ENCODE data around the gene PDPR.
"Not testable (repeated sequence)": the region's sequence is repeated elsewhere in the genome, so short reads cannot be mapped to it uniquely, and the experiment has no call there.

PDPR gene

GRCh38 chr16:70113982-70114826, at the start of gene PDPR:
Gene PDPR (plus strand): TSS chr16:70114332. CDS start chr16:70120493, 6,161 bp downstream.
- DNase-seq: peak; percentile 96

GRCh38 chr16:70064841-70065370, 49.2 kb upstream of the PDPR start:
- DNase-seq: peak; percentile 39

GRCh38 chr16:70065376-70065745, 48.8 kb upstream of the PDPR start:
- DNase-seq: not testable (repeated sequence)

GRCh38 chr16:70065746-70066658, 48.1 kb upstream of the PDPR start:
- peak; percentile 91 for DNase-seq

- not testable (repeated sequence) for DNase-seq
Measured at GRCh38 chr16:70066751-70067150, 47.4 kb upstream of the PDPR start.

GRCh38 chr16:70079081-70079480, 35.1 kb upstream of the PDPR start:
- not testable (repeated sequence) for DNase-seq

GRCh38 chr16:70081219-70081618, 32.9 kb upstream of the PDPR start:
- DNase-seq: not testable (repeated sequence)

- DNase-seq: not testable (repeated sequence)
Measured at GRCh38 chr16:70083931-70084330, 30.2 kb upstream of the PDPR start.

GRCh38 chr16:70088160-70088559, 26.0 kb upstream of the PDPR start:
- not testable (repeated sequence) for DNase-seq

GRCh38 chr16:70088877-70089276, 25.3 kb upstream of the PDPR start:
- not testable (repeated sequence) for DNase-seq

GRCh38 chr16:70089289-70089688, 24.8 kb upstream of the PDPR start:
- not testable (repeated sequence) for DNase-seq

- DNase-seq: not testable (repeated sequence)
Measured at GRCh38 chr16:70091104-70091503, 23.0 kb upstream of the PDPR start.

- DNase-seq: not testable (repeated sequence)
Measured at GRCh38 chr16:70094096-70094495, 20.0 kb upstream of the PDPR start.

- DNase-seq: not testable (repeated sequence)
Measured at GRCh38 chr16:70109583-70110279, 4.4 kb upstream of the PDPR start.

- DNase-seq: not testable (repeated sequence)
Measured at GRCh38 chr16:70112162-70112561, 2.0 kb upstream of the PDPR start.

- not testable (repeated sequence) for DNase-seq
Measured at GRCh38 chr16:70113599-70113981, 542 bp upstream of the PDPR start.

GRCh38 chr16:70118354-70118753, 4.2 kb downstream of the PDPR start:
- not testable (repeated sequence) for DNase-seq

GRCh38 chr16:70118776-70119175, 4.6 kb downstream of the PDPR start:
- not testable (repeated sequence) for DNase-seq

- not testable (repeated sequence) for DNase-seq
Measured at GRCh38 chr16:70120398-70120797, 6.3 kb downstream of the PDPR start.

GRCh38 chr16:70123822-70124221, 9.7 kb downstream of the PDPR start:
- DNase-seq: not testable (repeated sequence)

GRCh38 chr16:70126226-70126625, 12.1 kb downstream of the PDPR start:
- not testable (repeated sequence) for DNase-seq

- DNase-seq: not testable (repeated sequence)
Measured at GRCh38 chr16:70127706-70128105, 13.6 kb downstream of the PDPR start.
